ENCODE results near the gene SEMA5A.

Gene SEMA5A

GRCh38 chr5:9545992-9546851 is at the start of gene SEMA5A:
Gene SEMA5A (minus strand): TSS chr5:9546075. CDS start chr5:9379946, 166,129 bp downstream.
- no peak for DNase-seq

- DNase-seq = no peak
Measured at GRCh38 chr5:9594913-9595312, 49.0 kb upstream of the SEMA5A start.

GRCh38 chr5:9589049-9589835 is 43.4 kb upstream of the SEMA5A start:
- no peak for DNase-seq

- DNase-seq = no peak
Measured at GRCh38 chr5:9588254-9588653, 42.4 kb upstream of the SEMA5A start.

- DNase-seq = no peak
Measured at GRCh38 chr5:9587135-9587534, 41.3 kb upstream of the SEMA5A start.

- DNase-seq = no peak
Measured at GRCh38 chr5:9582406-9582805, 36.5 kb upstream of the SEMA5A start.

- DNase-seq = no peak
Measured at GRCh38 chr5:9573796-9574195, 27.9 kb upstream of the SEMA5A start.

- no peak for DNase-seq
Measured at GRCh38 chr5:9572246-9572645, 26.4 kb upstream of the SEMA5A start.

GRCh38 chr5:9570876-9571275 is 25.0 kb upstream of the SEMA5A start:
- DNase-seq = no peak

- no peak for DNase-seq
Measured at GRCh38 chr5:9567039-9567438, 21.2 kb upstream of the SEMA5A start.

- no peak for DNase-seq
Measured at GRCh38 chr5:9564752-9565151, 18.9 kb upstream of the SEMA5A start.

GRCh38 chr5:9562141-9562540 is 16.3 kb upstream of the SEMA5A start:
- DNase-seq = no peak

- DNase-seq = no peak
Measured at GRCh38 chr5:9559965-9560364, 14.1 kb upstream of the SEMA5A start.

GRCh38 chr5:9558319-9558965 is 12.6 kb upstream of the SEMA5A start:
- no peak for DNase-seq

- no peak for DNase-seq
Measured at GRCh38 chr5:9557696-9558095, 11.8 kb upstream of the SEMA5A start.

GRCh38 chr5:9555961-9556360 is 10.1 kb upstream of the SEMA5A start:
- DNase-seq = no peak

GRCh38 chr5:9554122-9554521 is 8.2 kb upstream of the SEMA5A start:
- no peak for DNase-seq

GRCh38 chr5:9553561-9553960 is 7.7 kb upstream of the SEMA5A start:
- no peak for DNase-seq

- DNase-seq = no peak
Measured at GRCh38 chr5:9551567-9552537, 6.0 kb upstream of the SEMA5A start.

GRCh38 chr5:9549941-9550340 is 4.1 kb upstream of the SEMA5A start:
- DNase-seq = no peak

GRCh38 chr5:9547122-9547947 is 1.5 kb upstream of the SEMA5A start:
- no peak for DNase-seq
